Upper lobe of left lung (tissue), 6 donors: ENCODE results near the gene CYP20A1. TPM values are rescaled to one million over a fixed set of nuclear protein-coding genes. Genes with fewer than 3 reads are reported as not detected.

ENCODE experiments used
- ATAC-seq, 2 donors: fragments of 200-7000 bp; cut with Tn5 transposase; one replicate each; pipeline ENCODE4 v1.9.1; 2022; ENCODE audit warnings: mild to moderate bottlenecking in 2 of 2, moderate library complexity in 2 of 2; ENCODE audit not compliant: low FRiP score in 2 of 2
- DNase-seq, 2 donors: peaks; one replicate each; pipeline ENCODE4 v3.0.0-alpha.2; 2019 to 2020
- H3K27ac ChIP-seq, 4 donors: fragments of 200-600 bp; sonication (generic); one replicate each; pipeline ENCODE4 v1.5.1; 2016 to 2019
- H3K27me3 ChIP-seq, 4 donors: fragments of 200-600 bp; sonication (generic); one replicate each; pipeline ENCODE4 v1.5.1; 2017 to 2019
- H3K36me3 ChIP-seq, 4 donors: fragments of 200-600 bp; sonication (generic); one replicate each; pipeline ENCODE4 v1.5.1; 2016 to 2019
- H3K4me1 ChIP-seq, 4 donors: fragments of 200-600 bp; sonication (generic); one replicate each; pipeline ENCODE4 v1.5.1; 2018 to 2019
- H3K4me3 ChIP-seq, 4 donors: fragments of 200-600 bp; sonication (generic); one replicate each; pipeline ENCODE4 v1.5.1; 2017 to 2019; ENCODE audit warnings: mild to moderate bottlenecking in 2 of 4, moderate library complexity in 1 of 4
- H3K9me3 ChIP-seq, 4 donors: fragments of 200-600 bp; sonication (generic); one replicate each; pipeline ENCODE4 v1.5.1; 2018 to 2019
- CTCF ChIP-seq, 6 experiments: fragments of 450-650 bp in 4 of 6; fragments of 200-600 bp in 2 of 6; sonication (generic) in 2 of 6; IDR thresholded peaks; one replicate each; pipeline ENCODE4 v1.5.1; 2016 to 2019; ENCODE audit warnings: antibody characterized with exemption in 6 of 6
- EP300 ChIP-seq, 4 donors: sonication (generic); formaldehyde crosslinking; IDR thresholded peaks; one replicate each; pipeline ENCODE4 v1.5.1; 2017; ENCODE audit warnings: antibody characterized with exemption in 4 of 4, control low read depth in 2 of 4
- POLR2A ChIP-seq, 4 donors: fragments of 450-650 bp; IDR thresholded peaks; one replicate each; pipeline ENCODE4 v1.5.1; 2016 to 2017; ENCODE audit warnings: antibody characterized with exemption in 4 of 4, mild to moderate bottlenecking in 2 of 4
- POLR2AphosphoS5 ChIP-seq, 2 donors: sonication (generic); formaldehyde crosslinking; IDR thresholded peaks; one replicate each; pipeline ENCODE4 v1.5.1; 2017; ENCODE audit warnings: antibody characterized with exemption in 2 of 2
- WGBS, 2 donors: methylation state at CpG; one replicate each; pipeline ENCODE4 v1.1.5; 2017 to 2018; 5-methylcytosine and 5-hydroxymethylcytosine counted together
- total RNA-seq, 6 donors: library from RNA; depleted of rRNA in 4 of 6; stranded (reverse); fragments of >200 nt in 4 of 6; gene quantifications; one replicate each; pipeline versions ENCODE4 v1.1.0 to v1.2.1, GENCODE V29; 2016 to 2021
- donor health status: DM: no; HTN: no; CAD: no; lungs with moderate emphysema.
- donor health status: DM: no; HTN: yes; CAD: no; lungs with severe emphysema.

The CYP20A1 gene
- total RNA-seq, 6 donors from 2014 or later: 12.1 to 35.9 (median 28.9) TPM

- H3K4me3 ChIP-seq: peak overlapping the region; percentile 71 to 100 (median 80)
- ATAC-seq (peak in 1 of 2 donors; percentile 6), DNase-seq (no peak)
- no peaks in the 10 kb centered on the region for H3K36me3 ChIP-seq
- H3K9me3 ChIP-seq: no peaks in the 10 kb centered on the region
- peaks cover 11 to 25% (median 14%) of the 10 kb centered on the region in 4 donors for H3K4me1 ChIP-seq
- peak overlapping the region; percentile 75 to 90 (median 87) for H3K27ac ChIP-seq
- 14 to 16% methylated on average over 7 of the region's 7 CpGs for WGBS, 2 donors
- TF ChIP-seq CTCF (IDR thresholded peaks at IDR 0.05) (no peak), POLR2A (IDR thresholded peaks at IDR 0.05) (no peak), POLR2AphosphoS5 (IDR thresholded peaks at IDR 0.05) (no peak), EP300 (IDR thresholded peaks at IDR 0.05) (no peak)
- no peaks in the 10 kb centered on the region for H3K27me3 ChIP-seq
Observed at GRCh38 chr2:203327582-203327900, 88.7 kb downstream of the CYP20A1 start.

DNA sequence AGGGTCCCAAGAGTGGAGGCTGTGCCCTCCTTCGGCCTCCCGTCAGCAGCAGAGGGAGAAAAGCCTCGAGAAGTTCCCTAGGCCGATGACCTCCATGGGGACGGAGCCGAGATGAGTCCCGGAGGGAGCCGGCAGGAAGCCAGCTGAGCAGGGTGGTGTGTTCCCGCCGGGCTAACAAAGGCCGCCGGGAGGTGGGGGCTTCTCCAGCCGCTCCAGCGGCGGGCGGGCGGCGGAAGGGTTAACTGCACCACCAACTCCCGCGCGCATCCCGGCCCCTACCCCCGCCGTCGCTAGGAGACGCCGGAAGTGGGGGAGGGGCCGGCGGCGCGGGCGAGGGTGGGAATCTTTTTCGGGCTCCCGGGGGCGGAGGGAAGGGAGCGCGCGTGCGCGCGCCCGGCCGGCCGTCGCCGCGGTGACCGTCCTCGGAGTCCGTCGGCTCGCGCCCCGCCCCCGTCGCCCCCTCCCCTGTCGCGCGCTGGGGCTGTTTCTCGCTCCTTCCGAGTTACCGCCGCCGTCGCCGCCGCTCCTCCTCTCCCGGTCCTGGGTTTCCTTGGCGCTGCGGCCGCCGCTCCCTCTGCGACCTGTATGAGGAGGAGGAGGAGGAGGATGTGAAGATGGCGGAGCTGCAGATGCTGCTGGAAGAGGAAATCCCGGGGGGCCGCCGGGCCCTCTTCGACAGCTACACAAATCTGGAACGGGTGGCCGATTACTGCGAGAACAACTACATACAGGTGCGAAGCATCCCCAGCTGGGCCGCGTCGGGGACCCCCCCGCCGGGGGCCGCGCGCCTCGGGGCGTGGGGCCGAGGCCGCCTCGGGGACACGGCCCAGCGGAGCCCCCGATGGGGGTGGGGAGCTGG lies 89.3 kb downstream of the CYP20A1 start, which contains the start of gene ABI2:
Gene ABI2, plus strand, starts transcription at position 494 of the 859 bp plus-strand sequence. Its CDS starts 121 bp downstream, at position 615.
- H3K27ac ChIP-seq: peak within 1 kb of the TSS; percentile 75 to 90 (median 87)
- peaks cover 11 to 25% (median 14%) of the 10 kb centered on the region in 4 donors for H3K4me1 ChIP-seq
- ATAC-seq (peak; percentile 90 to 97), DNase-seq (peak; percentile 76 to 97)
- H3K4me3 ChIP-seq: peak within 1 kb of the TSS; percentile 71 to 100 (median 80)
- no peaks in the 10 kb centered on the region for H3K27me3 ChIP-seq
- H3K36me3 ChIP-seq: no peaks in the 10 kb centered on the region
- 0% methylated on average over 29 to 30 of the region's 98 CpGs for WGBS, 2 donors
- TF ChIP-seq POLR2AphosphoS5 (IDR thresholded peaks at IDR 0.05): peak; percentile 47 to 49
- peak in 3 of 4 donors; percentile 12 to 57 (median 14) for TF ChIP-seq POLR2A (IDR thresholded peaks at IDR 0.05)
- no peak for TF ChIP-seq EP300 (IDR thresholded peaks at IDR 0.05)
- TF ChIP-seq CTCF (IDR thresholded peaks at IDR 0.05): no peak
- H3K9me3 ChIP-seq: no peaks in the 10 kb centered on the region

GRCh38 chr2:203328760-203329540 lies 90.1 kb downstream of the CYP20A1 start:
- Histone ChIP-seq H3K36me3 (no peaks in the 10 kb centered on the region), H3K9me3 (no peaks in the 10 kb centered on the region), H3K27me3 (no peaks in the 10 kb centered on the region), H3K27ac (peak overlapping the region; percentile 75 to 90 (median 87)), H3K4me1 (peaks cover 11 to 25% (median 14%) of the 10 kb centered on the region in 4 donors), H3K4me3 (peak overlapping the region; percentile 71 to 100 (median 80))
- ATAC-seq (peak; percentile 55 to 90), DNase-seq (peak in 1 of 2 donors; percentile 91)
- 2% methylated on average over 31 of the region's 31 CpGs for WGBS, 2 donors
- TF ChIP-seq CTCF (IDR thresholded peaks at IDR 0.05) (no peak), POLR2AphosphoS5 (IDR thresholded peaks at IDR 0.05) (no peak), EP300 (IDR thresholded peaks at IDR 0.05) (no peak), POLR2A (IDR thresholded peaks at IDR 0.05) (no peak)

GRCh38 chr2:203330434-203330833 lies 91.6 kb downstream of the CYP20A1 start:
- no peaks in the 10 kb centered on the region for H3K9me3 ChIP-seq
- no peak for TF ChIP-seq EP300 (IDR thresholded peaks at IDR 0.05)
- no peak for TF ChIP-seq POLR2AphosphoS5 (IDR thresholded peaks at IDR 0.05)
- no peak for TF ChIP-seq CTCF (IDR thresholded peaks at IDR 0.05)
- no peak for TF ChIP-seq POLR2A (IDR thresholded peaks at IDR 0.05)
- no peak overlapping the region for H3K4me3 ChIP-seq
- H3K36me3 ChIP-seq: peaks cover 0 to 10% (median 0%) of the 10 kb centered on the region in 4 donors
- H3K27me3 ChIP-seq: no peaks in the 10 kb centered on the region
- H3K27ac ChIP-seq: peak overlapping the region in 2 of 4 donors; percentile 5 to 11
- H3K4me1 ChIP-seq: peaks cover 11 to 25% (median 14%) of the 10 kb centered on the region in 4 donors
- DNase-seq (no peak), ATAC-seq (no peak)
